K562 (cell line): ENCODE results near the gene FXN. TPM values are rescaled to one million over a fixed set of nuclear protein-coding genes. Genes with fewer than 3 reads are reported as not detected.
A peak's percentile ranks its signal among the peaks of the same experiment; 100 is the strongest.

Source experiments
- ATAC-seq: fragments of 200-7000 bp; cut with Tn5 transposase; 3 replicates; pipeline ENCODE4 v1.9.1; 2020; ENCODE audit warnings: moderate library complexity
- BruUV-seq: library from RNA; stranded (reverse); fragments of 400-500 nt; replicated peaks from 2 replicates; lab custom pipeline; 2021; lab: Mats Ljungman, UMichigan
- CTCF ChIA-PET: fragments of 300-600 bp; formaldehyde crosslinking; extraction: SDS; loops from one replicate; lab custom pipeline; 2021; ENCODE audit warnings: low intra/inter-chr PET ratio; lab: Yijun Ruan, JAX
- POLR2A ChIA-PET: fragments of 300-600, 350-650 bp; sonication (Branson Sonifier 250); formaldehyde crosslinking; extraction: SDS; loops from one replicate; lab custom pipeline; 2021; ENCODE audit warnings: antibody characterized with exemption, inconsistent platforms; lab: Yijun Ruan, JAX
- DNase-seq, 4 experiments: peaks; one replicate each; pipeline versions ENCODE4 v3.0.0 to v3.0.0-alpha.2; 2011 to 2018; ENCODE audit warnings: low spot score in 3 of 4, mixed read lengths in 3 of 4; ENCODE audit errors: extremely low read depth in 1 of 4
- FAIRE-seq: peaks from 2 replicates; lab custom pipeline; 2011; peaks lifted over from hg19 to GRCh38; lab: Jason Lieb, UNC
- H2AFZ ChIP-seq: 2 replicates; pipeline ENCODE4 v1.6.0; 2011; ENCODE audit warnings: low read depth, low read length, control low read depth, inconsistent platforms
- H3K27ac ChIP-seq: fragments of 200-600 bp; 3 replicates; pipeline ENCODE4 v1.8.0; 2011; ENCODE audit warnings: low read depth, mild to moderate bottlenecking, control low read depth, inconsistent platforms, low read length, moderate library complexity, mixed read lengths; ENCODE audit errors: extremely low read depth
- H3K27me3 ChIP-seq, 2 experiments: fragments of 300-600 bp in 1 of 2; 2 replicates in 1 of 2; 3 replicates in 1 of 2; pipeline versions ENCODE4 v1.6.0 to v1.8.0; 2011; ENCODE audit warnings: inconsistent platforms in 2 of 2, low read length in 2 of 2, mild to moderate bottlenecking in 1 of 2, mixed read lengths in 1 of 2, moderate library complexity in 1 of 2; ENCODE audit not compliant: control insufficient read depth in 2 of 2, insufficient read depth in 2 of 2
- H3K36me3 ChIP-seq: fragments of 300-600 bp; 3 replicates; pipeline ENCODE4 v1.8.0; 2011; ENCODE audit warnings: mild to moderate bottlenecking, low read length, inconsistent platforms; ENCODE audit not compliant: control insufficient read depth, insufficient read depth
- H3K4me1 ChIP-seq, 2 experiments: fragments of 200-600 bp in 1 of 2; replicated peaks in 1 of 2; 2 replicates in 1 of 2; 3 replicates in 1 of 2; pipeline versions ENCODE4 v1.5.1 to v1.8.0; 2011; ENCODE audit warnings: inconsistent platforms in 2 of 2, low read length in 2 of 2, mild to moderate bottlenecking in 1 of 2, mixed read lengths in 1 of 2, moderate library complexity in 1 of 2; ENCODE audit not compliant: control insufficient read depth in 2 of 2, insufficient read depth in 2 of 2
- H3K4me2 ChIP-seq: 2 replicates; pipeline ENCODE4 v1.6.1; 2011; ENCODE audit warnings: low read length, control low read depth, inconsistent platforms, mixed read lengths; ENCODE audit not compliant: insufficient read depth
- H3K4me3 ChIP-seq: fragments of 200-600 bp; sonication (generic), shearing (Covaris generic); 2 replicates; pipeline ENCODE4 v1.5.1; 2016; ENCODE audit warnings: control low read depth, inconsistent platforms
- H3K79me2 ChIP-seq: fragments of 200-600 bp; 3 replicates; pipeline ENCODE4 v1.8.0; 2011; ENCODE audit warnings: low read length, inconsistent platforms; ENCODE audit not compliant: control insufficient read depth, insufficient read depth
- H3K9ac ChIP-seq, 2 experiments: 2 replicates each; pipeline versions ENCODE4 v1.6.0 to v1.6.1; 2011; ENCODE audit warnings: low read depth in 2 of 2, low read length in 2 of 2, control low read depth in 1 of 2, inconsistent platforms in 1 of 2, mild to moderate bottlenecking in 1 of 2, mixed read lengths in 1 of 2; ENCODE audit not compliant: insufficient read depth in 1 of 2
- H3K9me1 ChIP-seq: one replicate; pipeline ENCODE4 v1.6.0; 2011; ENCODE audit warnings: inconsistent platforms, mild to moderate bottlenecking, low read length, moderate library complexity; ENCODE audit not compliant: control insufficient read depth, insufficient read depth
- H3K9me3 ChIP-seq: replicated peaks from 2 replicates; pipeline ENCODE4 v1.5.1; 2011; ENCODE audit warnings: low read depth, low read length, inconsistent platforms; ENCODE audit not compliant: control insufficient read depth, insufficient read depth
- H4K20me1 ChIP-seq: replicated peaks from 2 replicates; pipeline ENCODE4 v1.6.1; 2011; ENCODE audit warnings: low read length, inconsistent platforms, mixed read lengths; ENCODE audit not compliant: control insufficient read depth, insufficient read depth
- ARNT ChIP-seq, 2 experiments: fragments of 450-650 bp; IDR thresholded peaks; 2 replicates each; pipeline ENCODE4 v1.6.1; 2016; ENCODE audit warnings: mild to moderate bottlenecking in 1 of 2
- BCL6 ChIP-seq: fragments of 250-450 bp; sonication (Bioruptor Pico); IDR thresholded peaks from 2 replicates; pipeline ENCODE4 v1.4.0; 2020
- CLOCK ChIP-seq: fragments of 250-450 bp; sonication (Bioruptor Pico); IDR thresholded peaks from 2 replicates; pipeline ENCODE4 v1.4.0; 2020; ENCODE audit warnings: mild to moderate bottlenecking, moderate library complexity, borderline replicate concordance
- DACH1 ChIP-seq: fragments of 450-650 bp; IDR thresholded peaks from 2 replicates; pipeline ENCODE4 v1.6.1; 2018; ENCODE audit not compliant: partially characterized antibody
- E2F4 ChIP-seq: sonication (generic); formaldehyde crosslinking; IDR thresholded peaks from 2 replicates; pipeline ENCODE4 v1.8.0; 2022; ENCODE audit warnings: mild to moderate bottlenecking, low read depth, missing genetic modification reagents
- E2F8 ChIP-seq: fragments of 450-650 bp; IDR thresholded peaks from 2 replicates; pipeline ENCODE4 v1.7.1; 2018; ENCODE audit warnings: mild to moderate bottlenecking, low read depth; ENCODE audit not compliant: partially characterized antibody
- FOXK1 ChIP-seq: sonication (generic); formaldehyde crosslinking; IDR thresholded peaks from 2 replicates; pipeline ENCODE4 v1.8.0; 2022; ENCODE audit warnings: missing genetic modification reagents, mild to moderate bottlenecking, borderline replicate concordance
- GTF2E2 ChIP-seq: fragments of 200-800 bp; sonication (Bioruptor generic); IDR thresholded peaks from 2 replicates; pipeline ENCODE4 v1.6.1; 2016; ENCODE audit warnings: missing genetic modification characterization, missing compliant biosample characterization
- NFIX ChIP-seq: fragments of 250-450 bp; sonication (Bioruptor Pico); IDR thresholded peaks from 2 replicates; pipeline ENCODE4 v1.4.0; 2020; ENCODE audit warnings: low read depth, mild to moderate bottlenecking, moderate library complexity
- NUFIP1 ChIP-seq: fragments of 450-650 bp; IDR thresholded peaks from 2 replicates; pipeline ENCODE4 v1.6.1; 2018; ENCODE audit not compliant: partially characterized antibody
- SMARCB1 ChIP-seq: IDR thresholded peaks from 2 replicates; pipeline ENCODE4 v1.6.1; 2011; ENCODE audit warnings: improper control_type of control experiment, low read depth; ENCODE audit not compliant: insufficient read length
- SNIP1 ChIP-seq: fragments of 450-650 bp; IDR thresholded peaks from 2 replicates; pipeline ENCODE4 v1.7.1; 2017; ENCODE audit warnings: low read depth, mild to moderate bottlenecking
- TFE3 ChIP-seq: fragments of 450-650 bp; formaldehyde crosslinking; IDR thresholded peaks from 2 replicates; pipeline ENCODE4 v1.4.0; 2020; ENCODE audit warnings: mild to moderate bottlenecking, mixed read lengths
- ZBTB17 ChIP-seq: fragments of 450-650 bp; formaldehyde crosslinking; IDR thresholded peaks from 2 replicates; pipeline ENCODE4 v1.4.0; 2020; ENCODE audit warnings: mild to moderate bottlenecking
- ZNF431 ChIP-seq: sonication (generic); formaldehyde crosslinking; IDR thresholded peaks from 2 replicates; pipeline ENCODE4 v1.8.0; 2022; ENCODE audit warnings: mild to moderate bottlenecking, missing genetic modification reagents
- WGBS: fragments of 100-300 bp; shearing (Covaris generic); methylation state at CpG from one replicate; pipeline ENCODE4 v1.1.6; 2016; ENCODE audit warnings: low coverage, mixed read lengths; ENCODE audit not compliant: insufficient coverage; ENCODE audit errors: missing lambda C conversion rate; 5-methylcytosine and 5-hydroxymethylcytosine counted together
- in situ Hi-C: fragments of 300-500 bp; cut with MboI; formaldehyde crosslinking; loops from 4 replicates; pipeline ENCODE4 v1.15.0; 2018; ENCODE audit warnings: inconsistent platforms, mixed read lengths
- intact Hi-C: fragments of 100-400 bp; cut with micrococcal nuclease; formaldehyde crosslinking; loops from 2 replicates; pipeline ENCODE4 v1.14.2; 2022
- polyA plus RNA-seq, 8 experiments: library from polyadenylated mRNA; depleted of rRNA in 4 of 8; stranded (reverse) in 5 of 8; unstranded in 3 of 8; fragments of >200 nt; fragmentation: Nextera tagmentation in 2 of 8; fragmentation: Illumina TruSeq in 1 of 8; extraction: Ambion mirVana in 2 of 8; extraction: Trizol in 1 of 8; gene quantifications; 2 replicates each; pipeline versions ENCODE4 v1.2.1 to v1.2.3, GENCODE V29; 2011 to 2014; ENCODE audit warnings: inconsistent platforms in 1 of 8, missing spikeins in 1 of 8
- total RNA-seq, 7 experiments: library from RNA; depleted of rRNA in 6 of 7; stranded (reverse); fragments of >200 nt in 6 of 7; fragmentation: Illumina TruSeq in 2 of 7; extraction: Trizol in 2 of 7; gene quantifications; 2 replicates each; pipeline versions ENCODE4 v1.2.1 to v1.2.3, GENCODE V29; 2011 to 2021; ENCODE audit warnings: low replicate concordance in 1 of 7

The FXN gene
- total and polyA plus RNA-seq, 9 of the 15 experiments (the other 6 are each of a cell fraction or from before 2014, with no cell fraction given): 7.6 to 51.5 (median 30.3) TPM

GRCh38 chr9:69012696-69013381 is 22.7 kb upstream of the FXN start:
- Histone ChIP-seq H3K79me2 (no peaks in the 10 kb centered on the region), H3K27ac (no peak overlapping the region), H4K20me1 (no peaks in the 10 kb centered on the region), H3K4me2 (no peak overlapping the region), H3K9ac (no peak overlapping the region), H3K9me1 (no peaks in the 10 kb centered on the region), H2AFZ (0 out of 2 replicates have a peak overlapping the region, but pooled peaks have one; percentile 22), H3K9me3 (peaks cover 10% of the 10 kb centered on the region), H3K4me1 (no peaks in the 10 kb centered on the region; a peak in 2 of 5 replicates), H3K36me3 (no peaks in the 10 kb centered on the region; the same call in 2 of the 3 replicates), H3K4me3 (no peak overlapping the region), H3K27me3 (no peaks in the 10 kb centered on the region)
- 81% methylated on average over 11 of the region's 18 CpGs for WGBS
- no peak for ATAC-seq
- no peak for FAIRE-seq
- no peak for DNase-seq
- ChIA-PET POLR2A (no interaction called here), CTCF (no interaction called here)
- intact Hi-C loops: no loop called here
- BruUV-seq: no TSS peak
- in situ Hi-C loops: no loop called here
- TF ChIP-seq SMARCB1 (no peak), E2F8 (no peak), CLOCK (no peak), ZBTB17 (CRISPR knock-in tag) (no peak), GTF2E2 (tag) (no peak), ARNT (IDR thresholded peaks at IDR 0.05) (no peak), DACH1 (no peak), NUFIP1 (no peak), FOXK1 (no peak), E2F4 (CRISPR knock-in tag) (no peak), ZNF431 (CRISPR knock-in tag) (no peak), BCL6 (no peak), TFE3 (CRISPR knock-in tag) (no peak), SNIP1 (no peak), NFIX (no peak)
